Immature natural killer cell (primary cell): Measurements from ENCODE around the gene MEDAG. TPM values are rescaled to one million over a fixed set of nuclear protein-coding genes. Genes with fewer than 3 reads are reported as not detected.

Source experiments
- DNase-seq, 3 donors: peaks; one replicate each; pipeline ENCODE4 v3.0.0; 2022; ENCODE audit warnings: mixed read lengths in 1 of 3
- H3K27ac Mint-ChIP-seq, 6 donors: one replicate each; pipeline ENCODE4 v1.8.0; 2020; ENCODE audit warnings: mixed read lengths in 6 of 6, mild to moderate bottlenecking in 5 of 6, inconsistent platforms in 4 of 6, moderate library complexity in 3 of 6
- H3K27me3 Mint-ChIP-seq, 3 donors: one replicate each; pipeline ENCODE4 v1.8.0; 2020 to 2021; ENCODE audit warnings: low read depth in 3 of 3, mild to moderate bottlenecking in 3 of 3, mixed read lengths in 3 of 3, moderate library complexity in 3 of 3, inconsistent platforms in 1 of 3
- H3K36me3 Mint-ChIP-seq, 3 donors: one replicate each; pipeline ENCODE4 v1.8.0; 2020; ENCODE audit warnings: mixed read lengths in 3 of 3, inconsistent platforms in 2 of 3, mild to moderate bottlenecking in 2 of 3
- H3K4me1 Mint-ChIP-seq, 2 donors: one replicate each; pipeline ENCODE4 v1.8.0; 2020; ENCODE audit warnings: inconsistent platforms in 2 of 2, mild to moderate bottlenecking in 2 of 2, mixed read lengths in 2 of 2, moderate library complexity in 1 of 2
- H3K4me3 Mint-ChIP-seq, 5 donors: one replicate each; pipeline ENCODE4 v1.8.0; 2020; ENCODE audit warnings: mild to moderate bottlenecking in 5 of 5, mixed read lengths in 5 of 5, inconsistent platforms in 3 of 5, moderate library complexity in 3 of 5
- H3K9me3 Mint-ChIP-seq, 6 donors: one replicate each; pipeline ENCODE4 v1.8.0; 2020; ENCODE audit warnings: mild to moderate bottlenecking in 6 of 6, mixed read lengths in 6 of 6, inconsistent platforms in 4 of 6, moderate library complexity in 3 of 6
- polyA plus RNA-seq, 3 donors: library from polyadenylated mRNA; unstranded; fragments of 300-500 nt; fragmentation: Illumina TruSeq; gene quantifications; one replicate each; pipeline ENCODE4 v1.2.3, GENCODE V29; 2021

Gene MEDAG
- polyA plus RNA-seq, 3 donors from 2014 or later, result not detected

DNA sequence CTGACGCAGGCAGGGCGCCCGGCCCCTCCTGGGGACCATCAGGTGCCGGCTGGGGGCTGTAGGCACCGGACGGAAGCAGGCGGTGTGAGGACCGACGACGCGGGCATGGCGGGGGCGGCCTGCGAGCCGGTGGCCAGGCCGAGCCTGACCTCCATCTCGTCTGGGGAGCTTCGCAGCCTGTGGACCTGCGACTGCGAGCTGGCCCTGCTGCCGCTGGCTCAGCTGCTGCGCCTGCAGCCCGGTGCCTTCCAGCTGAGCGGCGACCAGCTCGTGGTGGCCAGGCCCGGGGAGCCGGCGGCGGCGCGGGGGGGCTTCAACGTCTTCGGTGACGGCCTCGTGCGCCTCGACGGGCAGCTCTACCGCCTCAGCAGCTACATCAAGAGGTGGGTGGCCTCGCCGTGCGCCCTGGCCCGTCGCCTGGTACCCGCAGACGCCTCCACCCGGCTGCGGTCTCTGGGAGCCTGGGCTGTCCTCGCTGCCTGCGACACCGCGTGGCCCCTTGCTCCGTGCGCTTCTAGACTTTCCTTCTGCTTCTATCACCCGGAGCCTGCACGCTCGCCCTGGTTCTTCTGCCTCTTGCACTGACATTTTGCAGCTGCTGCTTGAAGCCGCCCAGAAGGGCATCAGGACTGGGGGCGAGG, 460 bp downstream of the MEDAG start:
- DNase-seq, result peak in 1 of 3 donors; percentile 7
- peaks cover 17 to 28% (median 21%) of the 10 kb centered on the region in 3 donors for H3K27me3 Mint-ChIP-seq
- H3K9me3 Mint-ChIP-seq, result peaks cover 0 to 5% (median 0%) of the 10 kb centered on the region in 6 donors
- peaks cover 5 to 11% of the 10 kb centered on the region in 2 donors for H3K4me1 Mint-ChIP-seq
- H3K27ac Mint-ChIP-seq, result no peak overlapping the region
- H3K36me3 Mint-ChIP-seq, result peaks cover 0 to 4% (median 0%) of the 10 kb centered on the region in 3 donors
- H3K4me3 Mint-ChIP-seq, result no peak overlapping the region

DNA sequence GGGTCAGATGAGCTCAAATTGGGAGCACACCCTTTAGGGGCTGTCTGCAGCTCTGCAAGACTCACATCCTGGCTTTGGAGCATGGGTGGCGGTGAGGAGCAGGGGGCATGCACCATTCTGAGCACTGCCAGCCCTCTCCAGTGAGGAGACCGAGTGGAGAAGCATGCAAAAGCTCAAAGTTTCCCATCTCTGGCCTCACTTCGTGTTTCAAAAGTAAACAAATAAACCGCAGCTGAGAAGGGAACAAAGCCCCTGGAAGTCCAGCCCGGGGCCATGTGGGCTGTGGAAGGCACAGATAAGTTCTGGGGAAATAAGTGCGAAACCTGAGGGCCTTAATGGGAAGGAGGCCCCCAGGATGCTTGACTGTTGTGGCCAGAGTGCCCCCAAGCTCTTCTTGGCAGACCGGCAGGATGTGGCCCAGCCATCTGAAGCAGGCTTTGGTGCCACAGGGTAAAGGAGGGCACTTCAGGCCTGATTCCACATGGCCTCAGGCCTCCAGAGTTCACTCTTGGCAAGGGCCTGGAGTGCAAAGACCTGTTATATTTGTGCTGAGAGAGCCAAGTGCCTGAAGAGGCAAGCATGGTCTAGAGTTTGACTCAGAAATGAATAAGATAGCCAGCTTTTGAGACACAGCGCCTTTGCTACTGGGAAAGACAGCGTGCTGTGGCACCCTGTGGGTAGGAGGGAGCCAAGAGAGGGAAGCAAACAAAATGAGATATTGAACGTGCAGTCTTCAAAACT, 1.2 kb downstream of the MEDAG start:
- DNase-seq, result no peak

DNA sequence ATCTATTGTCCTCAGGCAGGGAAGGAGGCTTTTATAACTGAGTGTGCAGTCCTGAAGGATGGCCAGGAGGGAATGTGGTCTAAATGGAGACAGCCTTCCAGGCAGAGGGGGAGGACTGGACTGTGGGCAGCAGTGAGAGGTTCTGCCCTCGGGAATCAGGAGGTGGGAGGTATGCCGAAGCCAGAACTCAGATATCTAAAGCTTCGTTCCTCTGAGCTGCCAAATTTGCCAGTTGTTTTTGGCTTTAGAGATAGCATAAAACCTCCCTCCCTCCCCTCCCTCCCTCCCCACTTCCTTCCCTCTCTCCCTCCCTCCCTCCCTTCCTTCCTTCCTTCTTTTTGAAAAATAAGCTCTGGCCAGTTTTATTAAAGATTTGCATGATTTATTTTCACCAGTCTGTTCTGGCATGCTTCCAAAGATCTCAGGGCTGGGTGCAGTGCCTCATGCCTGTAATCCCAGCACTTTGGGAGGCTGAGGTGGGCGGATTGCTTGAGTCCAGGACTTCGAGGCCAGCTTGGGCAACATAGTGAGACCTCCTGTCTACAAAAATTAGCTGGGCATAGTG, 2.4 kb downstream of the MEDAG start:
- H3K4me1 Mint-ChIP-seq, result peaks cover 5 to 11% of the 10 kb centered on the region in 2 donors
- peaks cover 0 to 4% (median 0%) of the 10 kb centered on the region in 3 donors for H3K36me3 Mint-ChIP-seq
- peaks cover 17 to 25% (median 21%) of the 10 kb centered on the region in 3 donors for H3K27me3 Mint-ChIP-seq
- no peak overlapping the region for H3K27ac Mint-ChIP-seq
- peaks cover 0 to 5% (median 0%) of the 10 kb centered on the region in 6 donors for H3K9me3 Mint-ChIP-seq
- no peak overlapping the region for H3K4me3 Mint-ChIP-seq
- no peak for DNase-seq

More for the DNA sequence above, 1.2 kb downstream of the MEDAG start:
- no peak overlapping the region for H3K27ac Mint-ChIP-seq
- H3K36me3 Mint-ChIP-seq, result peaks cover 0 to 4% (median 0%) of the 10 kb centered on the region in 3 donors
- H3K9me3 Mint-ChIP-seq, result peaks cover 0 to 5% (median 0%) of the 10 kb centered on the region in 6 donors
- H3K27me3 Mint-ChIP-seq, result peaks cover 17 to 28% (median 21%) of the 10 kb centered on the region in 3 donors
- peak overlapping the region in 1 of 5 donors; percentile 22 for H3K4me3 Mint-ChIP-seq
- H3K4me1 Mint-ChIP-seq, result peaks cover 5 to 11% of the 10 kb centered on the region in 2 donors

DNA sequence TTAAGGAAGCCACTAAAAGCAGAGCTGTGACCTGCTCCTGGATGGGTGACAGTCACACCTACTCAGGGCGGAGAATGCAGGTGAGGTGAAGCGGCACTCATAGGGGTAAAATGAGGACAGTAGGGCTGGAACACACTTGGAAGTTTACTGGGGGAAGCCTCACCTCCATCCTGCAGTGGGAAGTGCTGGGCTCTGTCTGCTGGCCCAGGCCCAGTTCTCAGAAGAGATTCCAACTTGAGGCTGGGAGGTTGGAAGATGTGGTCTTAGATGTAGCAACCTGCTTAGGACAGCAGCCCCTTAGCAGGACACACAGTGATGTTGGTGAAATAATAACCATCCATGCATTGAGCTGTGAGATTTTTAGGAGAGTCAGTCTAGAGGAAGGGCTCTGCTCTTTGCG, 4.6 kb downstream of the MEDAG start:
- DNase-seq, result no peak
- Mint-ChIP-seq H3K4me3 (no peak overlapping the region), H3K27ac (no peak overlapping the region), H3K36me3 (peaks cover 0 to 4% (median 0%) of the 10 kb centered on the region in 3 donors), H3K4me1 (peaks cover 1 to 4% of the 10 kb centered on the region in 2 donors), H3K27me3 (peaks cover 7 to 19% (median 15%) of the 10 kb centered on the region in 3 donors), H3K9me3 (peaks cover 0 to 5% (median 0%) of the 10 kb centered on the region in 6 donors)

DNA sequence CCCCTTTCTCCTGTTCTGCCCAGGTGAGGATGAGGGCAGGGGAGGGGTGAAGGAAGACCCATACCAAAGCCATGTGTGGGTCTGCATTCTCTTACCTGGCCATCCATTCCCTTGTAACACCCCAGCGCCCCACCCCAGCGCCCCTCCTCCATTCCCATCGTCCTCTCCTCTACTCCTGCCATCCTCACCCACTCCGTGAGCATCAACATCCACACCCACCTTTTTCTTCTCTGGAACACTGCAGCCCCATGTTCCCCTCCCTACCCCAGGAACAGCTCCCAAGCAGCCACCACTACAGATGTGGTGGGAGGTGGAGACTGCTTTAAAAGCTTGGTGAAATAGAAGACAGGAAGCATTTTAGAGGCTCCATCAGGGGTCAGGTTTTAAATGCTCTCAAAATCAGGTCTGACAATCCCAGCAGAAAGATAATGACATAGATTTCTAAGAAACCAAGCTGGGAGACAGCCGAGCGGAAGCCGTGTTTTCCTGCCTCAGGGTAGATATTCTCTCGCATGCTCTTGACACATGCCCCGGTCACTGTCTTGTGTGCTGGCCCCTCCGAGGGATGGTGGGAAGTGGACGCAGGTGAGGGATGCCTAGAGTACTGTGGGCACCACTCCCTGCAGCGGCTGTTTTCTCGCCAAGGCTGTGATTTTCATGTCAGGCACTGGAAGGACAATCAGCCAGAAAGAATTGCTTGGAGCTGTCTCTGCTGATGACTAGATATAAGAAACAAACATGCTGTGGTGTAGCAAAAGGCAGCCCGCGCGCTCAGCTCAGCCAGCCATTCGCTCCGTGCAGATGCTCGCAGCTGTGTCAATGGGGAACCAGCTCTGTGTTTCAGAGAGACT, 9.8 kb downstream of the MEDAG start:
- Mint-ChIP-seq H3K27me3 (peaks cover 3 to 8% (median 5%) of the 10 kb centered on the region in 3 donors), H3K36me3 (no peaks in the 10 kb centered on the region), H3K9me3 (peaks cover 0 to under 1% (median 0%) of the 10 kb centered on the region in 6 donors), H3K27ac (no peak overlapping the region), H3K4me3 (no peak overlapping the region), H3K4me1 (no peaks in the 10 kb centered on the region)
- no peak for DNase-seq

DNA sequence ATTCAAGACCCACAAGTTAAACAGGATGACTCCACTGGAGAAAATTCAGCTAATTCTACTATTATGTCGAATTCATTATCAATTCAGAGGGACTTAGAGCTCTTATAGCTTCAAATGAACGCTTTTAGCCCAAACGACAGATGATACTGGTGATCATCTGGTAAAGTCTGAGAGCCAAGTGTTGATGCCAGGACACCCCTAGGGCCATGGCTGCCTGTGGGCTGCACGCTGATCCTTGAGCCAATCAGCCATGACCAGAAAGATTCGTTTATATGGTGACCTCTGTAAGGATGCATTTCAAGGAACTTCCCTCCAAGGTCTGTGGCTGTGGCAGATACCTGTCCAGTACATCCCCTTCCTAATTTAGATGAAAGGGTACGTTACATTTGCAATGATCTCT, 10.9 kb downstream of the MEDAG start:
- no peak for DNase-seq
- no peaks in the 10 kb centered on the region for H3K36me3 Mint-ChIP-seq
- no peaks in the 10 kb centered on the region for H3K9me3 Mint-ChIP-seq
- H3K27ac Mint-ChIP-seq, result no peak overlapping the region
- peaks cover 3 to 9% (median 4%) of the 10 kb centered on the region in 3 donors for H3K27me3 Mint-ChIP-seq
- H3K4me1 Mint-ChIP-seq, result no peaks in the 10 kb centered on the region
- no peak overlapping the region for H3K4me3 Mint-ChIP-seq

DNA sequence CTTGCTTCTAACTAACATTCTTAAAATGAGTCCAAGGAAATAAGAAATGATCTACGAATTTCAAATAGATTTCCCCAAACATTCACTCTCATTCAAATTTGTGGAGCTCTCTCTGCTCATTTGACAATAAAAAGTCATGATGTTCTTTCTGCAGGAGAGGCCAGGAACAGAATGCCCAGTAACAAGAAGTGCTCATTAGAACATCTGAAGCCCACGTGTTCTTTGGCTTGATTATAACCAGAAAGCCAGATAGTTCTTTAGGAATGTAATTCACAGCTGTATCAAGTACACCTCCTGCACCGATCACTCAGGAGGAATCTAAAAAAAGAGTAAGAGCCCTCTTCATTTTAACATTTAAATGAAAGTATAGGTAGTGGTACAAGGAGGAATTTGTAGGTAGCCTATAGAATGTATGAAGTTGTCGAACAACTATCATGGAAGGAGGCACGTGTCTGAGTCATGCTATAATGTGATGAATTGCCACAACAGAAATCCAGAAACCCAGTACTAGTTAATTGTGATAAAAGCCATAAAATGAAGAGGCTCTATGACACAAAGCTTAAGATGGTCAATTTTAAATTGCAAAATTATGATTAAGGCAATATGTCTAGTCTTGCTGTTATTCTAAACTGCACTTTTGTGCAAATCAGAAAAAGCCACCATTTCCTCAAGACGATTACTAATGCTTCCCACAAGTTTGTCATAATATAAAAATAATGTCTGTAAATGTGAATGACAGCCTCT, 12.8 kb downstream of the MEDAG start:
- H3K4me1 Mint-ChIP-seq, result no peaks in the 10 kb centered on the region
- no peak for DNase-seq
- H3K4me3 Mint-ChIP-seq, result no peak overlapping the region
- no peak overlapping the region for H3K27ac Mint-ChIP-seq
- H3K9me3 Mint-ChIP-seq, result no peaks in the 10 kb centered on the region
- H3K27me3 Mint-ChIP-seq, result peaks cover 3 to 9% (median 6%) of the 10 kb centered on the region in 3 donors
- no peaks in the 10 kb centered on the region for H3K36me3 Mint-ChIP-seq

DNA sequence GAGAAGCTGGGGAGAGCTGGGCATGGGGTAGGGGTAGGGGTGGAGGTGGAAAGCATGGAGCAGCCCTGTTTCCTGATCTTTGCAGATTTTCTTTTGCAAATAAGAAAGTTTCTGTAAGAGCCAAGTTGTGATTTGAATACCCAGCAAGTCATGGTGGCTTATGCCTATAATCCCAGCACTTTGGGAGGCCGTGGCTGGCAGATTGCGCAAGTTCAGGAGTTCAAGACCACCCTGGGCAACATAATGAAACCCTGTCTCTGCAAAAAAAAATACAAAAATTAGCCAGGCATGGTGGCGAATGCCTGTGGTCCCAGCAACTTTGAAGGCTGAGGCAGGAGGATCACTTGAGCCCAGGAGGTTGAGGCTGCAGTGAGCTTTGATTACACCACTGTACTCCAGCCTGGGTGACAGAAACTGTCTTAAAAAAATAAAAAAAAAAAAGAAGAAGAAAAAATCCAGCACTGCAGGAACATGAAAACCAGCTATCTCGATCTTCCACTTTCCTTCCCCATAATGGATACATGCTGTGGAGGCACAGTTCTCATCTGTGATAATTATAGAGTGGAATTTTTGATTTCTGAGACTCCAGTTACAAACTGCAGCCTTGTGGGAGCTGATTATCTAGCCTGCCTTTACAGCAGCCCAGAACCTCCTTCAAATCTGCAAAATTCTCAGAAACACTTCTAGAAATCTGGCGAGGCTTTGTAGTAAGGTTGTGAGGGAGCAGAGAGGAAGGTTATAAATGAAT, 14.3 kb downstream of the MEDAG start:
- Mint-ChIP-seq H3K27ac (no peak overlapping the region), H3K36me3 (no peaks in the 10 kb centered on the region), H3K4me1 (peaks cover under 1 to 5% of the 10 kb centered on the region in 2 donors), H3K27me3 (peaks cover 3 to 6% (median 5%) of the 10 kb centered on the region in 3 donors), H3K9me3 (no peaks in the 10 kb centered on the region), H3K4me3 (no peak overlapping the region)
- DNase-seq, result no peak

DNA sequence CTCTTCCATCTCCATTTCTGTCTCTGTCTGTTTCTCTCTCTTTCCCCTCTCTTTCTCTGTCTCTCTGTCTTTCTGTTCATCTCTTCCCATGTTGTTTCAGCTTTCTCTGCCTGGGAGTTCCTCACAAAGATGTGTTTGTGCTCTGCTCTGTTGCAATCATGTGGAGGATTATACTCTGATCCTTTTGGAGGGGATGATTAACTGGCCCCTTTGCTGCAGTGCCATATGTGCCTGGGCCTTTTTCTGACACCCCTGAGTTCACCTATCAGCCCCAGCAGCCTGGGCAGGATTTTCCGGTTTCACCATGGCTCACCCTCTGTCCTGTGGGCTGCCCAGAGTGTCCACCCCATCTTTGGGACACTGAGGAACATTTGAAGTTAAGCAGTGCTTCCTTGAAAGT, 17.3 kb downstream of the MEDAG start:
- Mint-ChIP-seq H3K27ac (no peak overlapping the region), H3K4me1 (peaks cover 5 to 14% of the 10 kb centered on the region in 2 donors), H3K4me3 (no peak overlapping the region), H3K9me3 (no peaks in the 10 kb centered on the region), H3K27me3 (peaks cover 2 to 4% (median 4%) of the 10 kb centered on the region in 3 donors), H3K36me3 (no peaks in the 10 kb centered on the region)
- no peak for DNase-seq

DNA sequence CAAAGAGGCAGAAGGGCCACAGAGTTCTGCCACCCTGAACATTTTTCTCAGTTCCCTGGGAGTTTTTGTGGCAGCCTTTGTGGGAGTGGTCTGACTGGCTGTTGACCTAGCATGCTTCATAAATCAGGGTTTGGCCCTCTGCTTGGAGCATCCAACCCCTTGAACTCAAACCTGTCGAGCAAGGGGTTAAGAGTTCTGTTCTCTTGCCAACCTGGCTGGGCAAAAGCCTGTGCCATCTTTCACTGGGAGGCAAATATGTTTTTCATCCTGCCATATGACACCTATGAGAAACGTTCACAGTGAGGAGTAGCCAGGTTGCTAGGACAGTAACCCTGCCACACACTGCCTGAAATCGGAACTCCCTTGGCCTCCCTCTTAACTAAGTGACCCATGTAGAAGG, 18.6 kb downstream of the MEDAG start:
- Mint-ChIP-seq H3K36me3 (no peaks in the 10 kb centered on the region), H3K27me3 (peaks cover 2 to 13% (median 7%) of the 10 kb centered on the region in 3 donors), H3K4me3 (no peak overlapping the region), H3K4me1 (peaks cover 5 to 14% of the 10 kb centered on the region in 2 donors), H3K9me3 (no peaks in the 10 kb centered on the region), H3K27ac (no peak overlapping the region)
- no peak for DNase-seq

DNA sequence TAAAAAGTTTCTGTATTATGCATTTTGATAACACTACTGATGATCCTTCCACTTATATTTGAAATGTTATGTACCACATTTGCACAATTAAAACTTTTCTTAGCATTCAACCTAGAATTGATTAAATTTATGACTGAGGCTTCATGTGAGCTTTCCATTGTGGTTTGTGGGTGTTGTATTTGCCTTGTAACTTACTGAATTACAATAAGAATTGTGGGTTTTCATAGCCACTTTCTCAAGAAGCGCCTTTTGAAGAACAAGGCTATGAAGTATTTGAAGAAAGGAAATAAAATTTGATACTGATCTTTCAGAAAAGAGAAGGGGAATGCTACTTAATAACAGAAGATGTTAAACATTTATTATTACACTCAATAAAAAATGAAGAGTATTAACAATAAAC, 19.4 kb downstream of the MEDAG start:
- no peak for DNase-seq
- H3K4me3 Mint-ChIP-seq, result peak overlapping the region in 1 of 5 donors; percentile 5
- H3K27me3 Mint-ChIP-seq, result peaks cover 2 to 13% (median 7%) of the 10 kb centered on the region in 3 donors
- no peaks in the 10 kb centered on the region for H3K36me3 Mint-ChIP-seq
- H3K27ac Mint-ChIP-seq, result peak overlapping the region in 1 of 6 donors; percentile 4
- peaks cover 5 to 14% of the 10 kb centered on the region in 2 donors for H3K4me1 Mint-ChIP-seq
- no peaks in the 10 kb centered on the region for H3K9me3 Mint-ChIP-seq

DNA sequence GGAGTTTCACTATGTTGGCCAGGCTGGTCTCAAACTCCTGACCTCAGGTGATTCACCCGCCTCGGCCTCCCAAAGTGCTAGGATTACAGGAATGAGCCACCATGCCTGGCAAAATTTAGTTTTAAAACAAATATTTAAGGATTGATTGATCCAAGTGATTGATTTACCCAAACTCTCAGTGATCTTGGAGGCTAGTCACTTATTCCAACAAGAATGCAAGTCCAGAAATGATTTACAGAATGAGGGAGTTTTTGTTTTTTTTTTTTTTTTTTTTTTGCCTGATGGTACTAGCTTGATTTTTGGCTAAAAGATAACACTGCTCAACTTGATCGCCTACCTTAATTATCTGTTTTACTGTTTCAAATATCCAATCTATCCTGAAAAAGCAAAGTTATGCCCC, 20.7 kb downstream of the MEDAG start:
- H3K9me3 Mint-ChIP-seq, result no peaks in the 10 kb centered on the region
- H3K4me1 Mint-ChIP-seq, result peaks cover 5 to 14% of the 10 kb centered on the region in 2 donors
- no peak for DNase-seq
- no peak overlapping the region for H3K4me3 Mint-ChIP-seq
- H3K27ac Mint-ChIP-seq, result no peak overlapping the region
- H3K36me3 Mint-ChIP-seq, result no peaks in the 10 kb centered on the region
- peaks cover 2 to 10% (median 5%) of the 10 kb centered on the region in 3 donors for H3K27me3 Mint-ChIP-seq
